ENCODE measurements around the gene EPPIN.

DNA sequence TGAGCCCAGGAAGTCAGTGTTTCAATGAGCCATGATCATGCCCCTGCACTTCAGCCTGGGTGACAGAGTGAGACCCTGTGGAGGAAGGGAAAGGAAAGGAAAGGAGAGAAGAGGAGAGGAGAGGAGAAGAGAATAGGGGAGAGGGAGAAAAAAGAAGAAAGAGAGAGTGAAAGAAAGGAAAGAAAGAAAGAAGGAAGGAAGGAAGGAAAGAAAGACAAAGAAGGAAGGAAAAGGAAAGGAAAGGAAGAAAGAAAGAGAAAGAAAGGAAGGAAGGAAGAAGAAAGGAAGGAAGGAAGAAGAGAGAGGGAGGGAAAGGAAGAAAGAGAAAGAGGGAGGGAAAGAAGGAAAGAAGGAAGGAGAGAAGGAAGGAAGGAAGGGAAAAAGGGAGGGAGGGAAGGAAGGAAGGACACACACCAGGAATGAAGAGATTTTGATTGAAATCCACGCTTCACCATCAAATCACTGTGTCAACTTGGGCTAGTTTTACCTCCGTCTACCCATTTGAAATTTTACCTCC lies 17.6 kb upstream of the EPPIN start:
- TF ChIP-seq CTCF (IDR thresholded peaks at IDR 0.05) (no peak), POLR2A (IDR thresholded peaks at IDR 0.05) (no peak)

Data from lower leg skin (tissue), 3 donors.